ENCODE data around the gene NET1. TPM values are rescaled to one million over a fixed set of nuclear protein-coding genes. Genes with fewer than 3 reads are reported as not detected.
"Not testable (repeated sequence)": the region's sequence is repeated elsewhere in the genome, so short reads cannot be mapped to it uniquely, and the experiment has no call there.

NET1 gene
- total RNA-seq, 6 experiments from 2014 or later, result 23.0 to 64.5 (median 38.5) TPM

DNA sequence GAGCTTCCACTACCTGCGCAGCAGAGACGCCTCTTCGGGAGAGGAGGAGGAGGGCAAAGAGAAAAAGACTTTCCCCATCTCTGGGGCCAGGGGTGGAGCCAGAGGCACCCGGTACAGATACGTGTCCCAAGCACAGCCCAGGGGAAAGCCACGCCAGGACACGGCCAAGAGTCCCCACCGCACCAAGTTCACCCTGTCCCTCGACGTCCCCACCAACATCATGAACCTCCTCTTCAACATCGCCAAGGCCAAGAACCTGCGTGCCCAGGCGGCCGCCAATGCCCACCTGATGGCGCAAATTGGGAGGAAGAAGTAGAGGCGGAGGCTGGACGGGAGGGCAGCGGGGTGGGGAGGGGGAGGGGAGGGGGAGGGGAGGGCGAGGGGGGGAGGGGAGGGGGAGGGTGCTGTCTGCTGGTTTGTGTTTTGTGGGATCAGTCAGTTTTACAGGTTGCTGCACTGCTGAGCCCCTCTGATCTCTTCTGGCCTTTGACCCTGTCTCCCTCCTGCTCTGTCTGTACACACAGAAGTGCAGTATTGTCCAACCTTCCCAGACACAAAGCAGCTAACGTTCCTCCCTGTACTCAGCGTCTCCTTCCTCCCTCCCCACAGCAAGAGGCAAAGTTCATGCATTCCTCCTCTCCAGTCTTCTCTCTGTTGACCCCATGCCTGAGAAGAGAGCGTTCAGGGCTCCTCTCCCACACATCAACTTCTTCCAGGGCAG lies 38.3 kb upstream of the NET1 start:
- H3K27me3 ChIP-seq, result no peaks in the 10 kb centered on the region
- WGBS (ENCODE audit: insufficient coverage, low coverage, low lambda C conversion rate, missing lambda C conversion rate), result 61% methylated on average over 4 of the region's 22 CpGs
- ATAC-seq, result no peak
- intact Hi-C loops (cut with DNase I), result no loop called here
- no peaks in the 10 kb centered on the region for H3K9me3 ChIP-seq
- H3K4me1 ChIP-seq, result no peaks in the 10 kb centered on the region
- no peak for DNase-seq
- H3K4me3 ChIP-seq, result no peak overlapping the region
- no peak for TF ChIP-seq POLR2A (IDR thresholded peaks at IDR 0.05)
- TF ChIP-seq CTCF (IDR thresholded peaks at IDR 0.05), result no peak
- H3K36me3 ChIP-seq, result no peaks in the 10 kb centered on the region
- H3K27ac ChIP-seq, result no peak overlapping the region

- intact Hi-C loops (cut with DNase I), result no loop called here
- no peaks in the 10 kb centered on the region for H3K27me3 ChIP-seq
- TF ChIP-seq POLR2A (IDR thresholded peaks at IDR 0.05) (no peak), CTCF (IDR thresholded peaks at IDR 0.05) (no peak)
- no peak overlapping the region for H3K27ac ChIP-seq
- H3K4me3 ChIP-seq, result no peak overlapping the region
- DNase-seq (no peak), ATAC-seq (no peak)
- 58% methylated on average over 3 of the region's 4 CpGs for WGBS (ENCODE audit: insufficient coverage, low coverage, low lambda C conversion rate, missing lambda C conversion rate)
- no peaks in the 10 kb centered on the region for H3K4me1 ChIP-seq
- no peaks in the 10 kb centered on the region for H3K9me3 ChIP-seq
- no peaks in the 10 kb centered on the region for H3K36me3 ChIP-seq
Measured at GRCh38 chr10:5376450-5376849, 35.9 kb upstream of the NET1 start.

GRCh38 chr10:5379202-5379601 lies 33.2 kb upstream of the NET1 start:
- H3K36me3 ChIP-seq; ATAC-seq; H3K4me1 ChIP-seq; H3K27ac ChIP-seq; H3K4me3 ChIP-seq; intact Hi-C loops (cut with DNase I); H3K27me3 ChIP-seq; DNase-seq; H3K9me3 ChIP-seq: not testable (repeated sequence)
- WGBS (ENCODE audit: insufficient coverage, low coverage, low lambda C conversion rate, missing lambda C conversion rate), result 97% methylated on average over 3 of the region's 5 CpGs

DNA sequence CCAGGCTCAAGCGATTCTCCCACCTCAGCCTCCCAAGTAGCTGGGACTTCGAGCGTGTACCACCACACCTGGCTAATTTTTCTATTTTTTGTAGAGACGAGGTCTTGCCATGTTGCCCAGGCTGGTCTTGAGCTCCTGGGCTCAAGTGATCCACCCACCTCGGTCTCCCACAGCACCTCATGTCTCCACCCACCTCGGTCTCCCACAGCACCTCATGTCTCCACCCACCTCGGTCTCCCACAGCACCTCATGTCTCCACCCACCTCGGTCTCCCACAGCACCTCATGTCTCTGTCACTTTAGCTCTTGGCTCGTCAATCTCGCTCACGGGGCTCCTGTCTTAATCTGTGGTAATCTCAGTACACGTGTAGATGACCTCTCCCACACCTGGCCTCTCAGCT lies 32.0 kb upstream of the NET1 start:
- H3K4me3 ChIP-seq; H3K27me3 ChIP-seq; ATAC-seq; DNase-seq; intact Hi-C loops (cut with DNase I); H3K36me3 ChIP-seq; H3K4me1 ChIP-seq; H3K27ac ChIP-seq; H3K9me3 ChIP-seq: not testable (repeated sequence)
- 87% methylated on average over 12 of the region's 12 CpGs for WGBS (ENCODE audit: insufficient coverage, low coverage, low lambda C conversion rate, missing lambda C conversion rate)

GRCh38 chr10:5381187-5381586 lies 31.2 kb upstream of the NET1 start:
- no peaks in the 10 kb centered on the region for H3K27me3 ChIP-seq
- WGBS (ENCODE audit: insufficient coverage, low coverage, low lambda C conversion rate, missing lambda C conversion rate), result 64% methylated on average over 2 of the region's 2 CpGs
- DNase-seq (no peak), ATAC-seq (no peak)
- H3K9me3 ChIP-seq, result no peaks in the 10 kb centered on the region
- no peak overlapping the region for H3K4me3 ChIP-seq
- H3K36me3 ChIP-seq, result no peaks in the 10 kb centered on the region
- TF ChIP-seq CTCF (IDR thresholded peaks at IDR 0.05), result no peak
- no peak for TF ChIP-seq POLR2A (IDR thresholded peaks at IDR 0.05)
- intact Hi-C loops (cut with DNase I), result no loop called here
- H3K4me1 ChIP-seq, result no peaks in the 10 kb centered on the region
- H3K27ac ChIP-seq, result no peak overlapping the region
